GM13976 (cell line): ENCODE measurements around the gene ARHGEF7.

ENCODE experiments used
- DNase-seq: peaks from one replicate; pipeline ENCODE4 v3.0.0; 2012; ENCODE audit warnings: low spot score
- CTCF ChIP-seq: IDR thresholded peaks from 2 replicates; pipeline ENCODE4 v1.5.1; 2012; ENCODE audit warnings: borderline replicate concordance, mild to moderate bottlenecking; ENCODE audit not compliant: insufficient read depth; ENCODE audit errors: extremely low read depth, missing control alignments, control extremely low read depth
- in situ Hi-C: fragments of 300-500 bp; cut with MboI; formaldehyde crosslinking; loops from one replicate; pipeline ENCODE4 v1.12.0; 2022; ENCODE audit warnings: low sequenced_read_pairs, mixed read lengths, inconsistent platforms; ENCODE audit not compliant: unreplicated experiment

Gene ARHGEF7

GRCh38 chr13:111117289-111117688 lies 2.2 kb downstream of the ARHGEF7 start:
- TF ChIP-seq CTCF = no peak
- in situ Hi-C loops = no loop called here
- no peak for DNase-seq

GRCh38 chr13:111117961-111118360 lies 2.9 kb downstream of the ARHGEF7 start:
- no peak for TF ChIP-seq CTCF
- in situ Hi-C loops = no loop called here
- DNase-seq = no peak

GRCh38 chr13:111118898-111119607 lies 3.9 kb downstream of the ARHGEF7 start:
- in situ Hi-C loops = no loop called here
- TF ChIP-seq CTCF = no peak
- DNase-seq = no peak

GRCh38 chr13:111119966-111120365 lies 4.9 kb downstream of the ARHGEF7 start:
- no peak for DNase-seq
- in situ Hi-C loops = no loop called here
- TF ChIP-seq CTCF = no peak

GRCh38 chr13:111120422-111120821 lies 5.3 kb downstream of the ARHGEF7 start:
- DNase-seq = no peak
- in situ Hi-C loops = no loop called here
- TF ChIP-seq CTCF = no peak

GRCh38 chr13:111120913-111121312 lies 5.8 kb downstream of the ARHGEF7 start:
- DNase-seq = no peak
- TF ChIP-seq CTCF = no peak
- in situ Hi-C loops = no loop called here
